ENCODE results near the gene NOP56.

Gene NOP56

DNA sequence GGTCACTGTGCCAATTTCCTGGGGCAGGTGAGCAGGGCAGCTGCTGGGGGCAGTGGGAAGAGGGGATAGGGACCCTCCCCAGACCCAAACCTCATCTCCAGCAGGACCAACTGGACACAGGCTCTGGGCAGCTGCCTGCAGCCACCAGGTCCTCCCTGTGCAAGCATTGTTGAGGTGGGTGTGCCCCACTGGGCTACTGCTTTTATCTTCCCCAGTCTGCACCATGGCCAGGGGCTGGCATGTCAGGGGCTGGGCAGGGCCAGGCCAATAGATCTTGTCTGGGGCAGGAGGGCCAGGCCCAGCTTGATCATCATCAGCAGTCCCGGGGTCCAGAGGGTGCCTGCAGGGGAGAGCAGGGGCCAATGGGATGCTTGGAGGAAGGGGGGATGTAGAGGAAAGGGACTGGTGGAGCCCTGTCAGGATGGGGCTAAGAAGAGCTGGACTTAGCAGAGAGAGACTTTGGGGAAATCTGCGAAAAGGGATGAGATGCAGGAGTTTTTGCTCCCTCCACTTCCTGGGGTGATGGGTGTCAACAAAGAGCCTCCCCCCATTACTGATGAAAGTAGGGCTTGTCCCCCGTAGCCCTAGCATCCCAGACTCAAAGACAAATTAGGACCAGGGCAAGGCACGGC is 45.9 kb downstream of the NOP56 start:
- no peaks in the 10 kb centered on the region for H3K36me3 ChIP-seq (ENCODE audit: control insufficient read depth, low read depth, low read length)
- H3K4me3 ChIP-seq (ENCODE audit: low read length) = no peak overlapping the region
- H3K4me1 ChIP-seq (ENCODE audit: control insufficient read depth, low read depth, low read length) = peaks cover 24% of the 10 kb centered on the region
- H3K9ac ChIP-seq (ENCODE audit: low read length) = no peak overlapping the region
- no peaks in the 10 kb centered on the region for H3K9me3 ChIP-seq (ENCODE audit: control insufficient read depth, low read depth, low read length)
- no peak overlapping the region for H3K27ac ChIP-seq (ENCODE audit: low read length)
- H3K27me3 ChIP-seq (ENCODE audit: control insufficient read depth, insufficient read depth, low read length) = peaks cover 67% of the 10 kb centered on the region

DNA sequence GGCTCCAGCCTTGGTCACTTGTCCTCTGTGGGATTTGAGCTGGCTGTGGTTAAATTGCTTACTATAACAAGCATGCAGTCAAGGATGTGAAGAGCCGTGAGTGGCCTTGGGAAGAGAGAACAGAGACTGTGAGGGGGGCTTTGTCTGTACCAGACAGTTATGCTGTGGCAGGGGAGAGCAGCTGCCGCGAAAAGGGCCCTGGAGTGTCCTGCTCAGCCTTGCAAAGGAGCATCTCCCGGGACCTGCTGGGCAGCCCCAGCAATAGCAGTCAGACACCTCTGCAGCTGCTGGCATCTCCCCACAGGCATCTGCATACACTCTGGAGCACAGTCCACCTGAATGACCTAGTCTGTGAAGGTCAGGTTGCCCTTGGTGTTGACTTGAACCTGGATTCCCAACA is 46.5 kb downstream of the NOP56 start:
- Histone ChIP-seq H3K4me1 (ENCODE audit: control insufficient read depth, low read depth, low read length) (peaks cover 24% of the 10 kb centered on the region), H3K27me3 (ENCODE audit: control insufficient read depth, insufficient read depth, low read length) (peaks cover 61% of the 10 kb centered on the region), H3K4me3 (ENCODE audit: low read length) (no peak overlapping the region), H3K9me3 (ENCODE audit: control insufficient read depth, low read depth, low read length) (no peaks in the 10 kb centered on the region), H3K9ac (ENCODE audit: low read length) (no peak overlapping the region), H3K27ac (ENCODE audit: low read length) (no peak overlapping the region), H3K36me3 (ENCODE audit: control insufficient read depth, low read depth, low read length) (no peaks in the 10 kb centered on the region)

DNA sequence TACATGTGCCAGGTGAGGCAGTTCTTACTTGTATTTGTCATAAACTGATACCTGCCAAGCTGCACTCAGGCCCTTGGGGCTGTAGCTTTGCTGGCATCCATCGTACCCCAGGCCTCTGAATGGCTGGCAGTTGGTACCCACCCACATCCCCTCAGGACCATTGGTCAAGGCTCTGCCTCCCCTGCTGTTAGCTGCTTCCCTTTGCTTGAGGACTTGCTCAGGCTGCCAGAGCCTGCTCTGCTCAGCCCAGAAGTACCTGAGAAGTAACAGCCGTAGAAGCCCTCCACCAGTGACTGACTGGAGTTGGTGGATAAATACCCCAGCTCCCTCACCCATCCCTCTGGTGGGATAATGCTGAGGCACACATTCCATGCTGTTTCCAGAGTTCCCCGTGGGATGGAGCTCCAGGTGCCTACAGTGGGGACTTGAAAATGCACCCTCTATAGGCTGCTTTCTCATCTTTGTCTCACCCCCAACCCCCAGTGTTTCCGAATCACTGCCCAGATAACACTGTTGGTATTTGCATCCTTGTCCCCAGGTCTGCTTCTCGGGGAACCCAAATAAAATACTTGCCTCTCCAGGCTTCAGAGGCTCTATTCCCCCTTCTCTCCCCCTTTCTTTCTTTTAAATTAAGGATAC is 47.5 kb downstream of the NOP56 start:
- H3K9ac ChIP-seq (ENCODE audit: low read length) = no peak overlapping the region
- H3K9me3 ChIP-seq (ENCODE audit: control insufficient read depth, low read depth, low read length) = no peaks in the 10 kb centered on the region
- H3K4me3 ChIP-seq (ENCODE audit: low read length) = no peak overlapping the region
- peaks cover 59% of the 10 kb centered on the region for H3K27me3 ChIP-seq (ENCODE audit: control insufficient read depth, insufficient read depth, low read length)
- H3K36me3 ChIP-seq (ENCODE audit: control insufficient read depth, low read depth, low read length) = no peaks in the 10 kb centered on the region
- H3K4me1 ChIP-seq (ENCODE audit: control insufficient read depth, low read depth, low read length) = peaks cover 19% of the 10 kb centered on the region
- H3K27ac ChIP-seq (ENCODE audit: low read length) = no peak overlapping the region

DNA sequence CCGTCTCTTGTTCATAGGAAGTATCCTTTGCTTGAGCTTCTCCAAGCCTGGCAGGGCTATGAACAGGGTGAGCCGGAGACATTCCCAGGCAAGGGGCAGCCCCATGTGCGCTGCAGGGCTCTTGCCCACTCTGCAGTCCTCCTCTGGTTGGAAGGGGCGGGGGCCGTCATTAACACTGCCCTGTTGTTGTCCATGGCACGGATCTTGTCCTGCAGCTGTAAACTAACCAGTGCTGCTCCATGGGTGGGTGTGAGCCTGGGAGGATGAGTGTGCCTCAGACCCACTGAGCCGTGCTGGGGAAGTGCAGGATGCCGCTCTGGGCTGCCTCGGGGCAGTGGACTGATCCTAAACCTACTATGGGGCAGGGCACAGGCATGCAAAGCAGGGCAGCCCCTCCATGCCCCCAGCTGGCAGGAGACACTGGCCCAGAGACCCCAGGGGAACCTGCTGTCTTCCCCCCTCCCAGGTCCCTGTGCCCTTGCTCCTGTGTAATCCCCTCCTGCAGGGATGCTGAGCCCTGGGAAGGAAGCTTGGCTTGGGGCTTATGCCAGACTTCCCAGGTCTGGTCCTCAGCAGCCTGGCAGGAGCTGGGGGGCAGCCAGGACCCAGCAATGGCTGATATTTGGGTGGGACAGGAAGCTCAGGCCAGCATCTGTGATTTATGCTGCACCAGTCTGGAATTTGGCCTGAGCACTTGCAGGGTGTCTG is 48.6 kb downstream of the NOP56 start:
- H3K9me3 ChIP-seq (ENCODE audit: control insufficient read depth, low read depth, low read length) = no peaks in the 10 kb centered on the region
- peaks cover 21% of the 10 kb centered on the region for H3K4me1 ChIP-seq (ENCODE audit: control insufficient read depth, low read depth, low read length)
- H3K27me3 ChIP-seq (ENCODE audit: control insufficient read depth, insufficient read depth, low read length) = peaks cover 51% of the 10 kb centered on the region
- H3K36me3 ChIP-seq (ENCODE audit: control insufficient read depth, low read depth, low read length) = no peaks in the 10 kb centered on the region
- H3K9ac ChIP-seq (ENCODE audit: low read length) = no peak overlapping the region
- no peak overlapping the region for H3K4me3 ChIP-seq (ENCODE audit: low read length)
- H3K27ac ChIP-seq (ENCODE audit: low read length) = no peak overlapping the region

DNA sequence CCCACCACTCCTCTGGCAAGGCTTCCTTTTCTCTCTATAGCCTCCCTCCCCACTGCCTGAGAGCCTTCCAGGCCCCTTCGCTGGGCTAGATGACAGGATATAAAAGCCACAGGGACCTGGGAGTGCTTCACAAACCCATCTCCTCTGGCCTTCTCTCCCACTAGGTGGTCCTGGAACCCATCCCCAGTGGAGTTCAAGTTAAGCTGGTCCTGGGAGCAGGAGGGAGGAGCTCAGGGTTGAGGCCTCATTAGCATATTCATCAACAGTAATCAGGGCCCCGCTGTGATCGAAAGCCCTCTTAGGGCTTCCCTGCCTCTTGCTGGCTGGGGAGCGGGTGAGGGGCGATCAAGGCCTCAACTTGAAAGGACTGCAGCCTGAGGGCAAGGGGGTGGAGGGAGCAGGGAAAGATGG is 49.2 kb downstream of the NOP56 start:
- Histone ChIP-seq H3K9me3 (ENCODE audit: control insufficient read depth, low read depth, low read length) (no peaks in the 10 kb centered on the region), H3K4me3 (ENCODE audit: low read length) (no peak overlapping the region), H3K27ac (ENCODE audit: low read length) (no peak overlapping the region), H3K4me1 (ENCODE audit: control insufficient read depth, low read depth, low read length) (peaks cover 27% of the 10 kb centered on the region), H3K27me3 (ENCODE audit: control insufficient read depth, insufficient read depth, low read length) (peaks cover 51% of the 10 kb centered on the region), H3K36me3 (ENCODE audit: control insufficient read depth, low read depth, low read length) (no peaks in the 10 kb centered on the region), H3K9ac (ENCODE audit: low read length) (no peak overlapping the region)

DNA sequence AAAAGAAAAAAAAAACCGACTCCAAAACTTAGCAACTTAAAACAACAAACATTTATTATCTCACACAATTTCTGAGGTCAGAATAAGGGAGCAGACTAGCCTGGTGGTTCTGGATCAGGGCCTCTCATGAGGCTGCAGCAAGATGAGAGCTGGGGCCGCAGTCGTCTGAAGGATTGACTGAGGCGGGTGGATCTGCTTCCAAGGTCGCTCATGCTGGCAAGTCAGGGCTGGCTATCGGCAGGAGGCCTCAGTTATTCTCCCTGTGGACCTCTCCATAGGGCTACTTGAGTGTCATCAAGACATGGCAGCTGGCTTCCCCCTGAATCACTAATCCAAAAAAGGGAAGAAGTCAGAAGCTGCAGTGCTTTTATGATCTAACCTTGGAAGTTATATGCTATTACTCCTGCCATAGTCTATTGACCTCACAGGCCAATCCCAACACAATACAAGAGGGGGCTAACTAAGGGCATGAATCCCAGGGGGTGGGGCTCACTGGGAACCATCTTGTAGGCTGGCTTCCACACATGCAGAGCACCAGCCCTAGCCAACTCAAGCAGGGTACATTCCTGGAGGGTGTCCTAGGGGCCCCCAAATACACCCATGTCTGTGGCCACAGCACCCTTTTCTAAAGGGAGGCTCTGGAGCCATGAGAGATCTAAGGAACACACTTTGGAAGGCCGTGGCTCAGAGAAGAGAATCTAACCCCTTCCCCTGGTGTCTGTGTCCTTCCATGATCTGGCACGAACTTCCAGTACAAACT is 51.5 kb downstream of the NOP56 start:
- H3K27ac ChIP-seq (ENCODE audit: low read length) = no peak overlapping the region
- H3K9ac ChIP-seq (ENCODE audit: low read length) = no peak overlapping the region
- no peaks in the 10 kb centered on the region for H3K36me3 ChIP-seq (ENCODE audit: control insufficient read depth, low read depth, low read length)
- H3K4me1 ChIP-seq (ENCODE audit: control insufficient read depth, low read depth, low read length) = peaks cover 31% of the 10 kb centered on the region
- H3K9me3 ChIP-seq (ENCODE audit: control insufficient read depth, low read depth, low read length) = no peaks in the 10 kb centered on the region
- peaks cover 44% of the 10 kb centered on the region for H3K27me3 ChIP-seq (ENCODE audit: control insufficient read depth, insufficient read depth, low read length)
- H3K4me3 ChIP-seq (ENCODE audit: low read length) = no peak overlapping the region

DNA sequence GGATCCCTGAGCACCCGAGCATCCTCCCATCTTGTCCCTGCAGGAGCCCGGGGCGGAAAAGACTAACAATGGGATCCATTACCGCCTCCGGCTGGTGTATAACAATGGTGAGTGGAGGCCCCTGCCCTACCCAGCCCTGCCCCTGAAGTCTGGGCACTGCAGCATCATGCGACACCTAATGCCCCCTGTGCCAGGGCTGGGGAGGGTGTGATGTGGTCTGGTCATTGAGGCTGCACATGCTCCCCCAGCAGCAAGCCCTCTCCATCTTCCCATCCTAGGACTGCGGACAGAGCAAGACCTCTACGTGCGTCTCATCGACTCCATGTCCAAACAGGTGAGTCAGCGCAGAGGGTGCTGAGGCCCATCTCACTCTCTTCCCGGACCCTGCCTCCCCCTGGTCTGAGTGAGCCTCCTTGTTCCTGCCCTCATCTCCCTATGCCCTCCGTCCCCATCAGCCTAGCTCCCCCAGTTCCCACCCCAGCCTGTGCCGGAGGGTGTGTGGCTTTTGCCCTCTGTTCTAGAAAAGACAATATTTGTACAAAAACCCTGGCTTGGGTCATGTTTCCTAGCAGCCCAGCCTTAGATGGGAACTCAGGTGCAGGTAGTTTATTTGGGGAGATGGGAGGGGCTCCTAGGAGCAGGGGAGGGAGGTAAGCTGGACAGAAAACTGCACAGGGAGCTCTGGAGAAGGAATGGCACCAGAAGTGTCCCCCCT is 53.7 kb downstream of the NOP56 start:
- Histone ChIP-seq H3K9ac (ENCODE audit: low read length) (no peak overlapping the region), H3K36me3 (ENCODE audit: control insufficient read depth, low read depth, low read length) (no peaks in the 10 kb centered on the region), H3K9me3 (ENCODE audit: control insufficient read depth, low read depth, low read length) (no peaks in the 10 kb centered on the region), H3K27ac (ENCODE audit: low read length) (no peak overlapping the region), H3K4me1 (ENCODE audit: control insufficient read depth, low read depth, low read length) (peaks cover 22% of the 10 kb centered on the region), H3K4me3 (ENCODE audit: low read length) (no peak overlapping the region), H3K27me3 (ENCODE audit: control insufficient read depth, insufficient read depth, low read length) (peaks cover 23% of the 10 kb centered on the region)

DNA sequence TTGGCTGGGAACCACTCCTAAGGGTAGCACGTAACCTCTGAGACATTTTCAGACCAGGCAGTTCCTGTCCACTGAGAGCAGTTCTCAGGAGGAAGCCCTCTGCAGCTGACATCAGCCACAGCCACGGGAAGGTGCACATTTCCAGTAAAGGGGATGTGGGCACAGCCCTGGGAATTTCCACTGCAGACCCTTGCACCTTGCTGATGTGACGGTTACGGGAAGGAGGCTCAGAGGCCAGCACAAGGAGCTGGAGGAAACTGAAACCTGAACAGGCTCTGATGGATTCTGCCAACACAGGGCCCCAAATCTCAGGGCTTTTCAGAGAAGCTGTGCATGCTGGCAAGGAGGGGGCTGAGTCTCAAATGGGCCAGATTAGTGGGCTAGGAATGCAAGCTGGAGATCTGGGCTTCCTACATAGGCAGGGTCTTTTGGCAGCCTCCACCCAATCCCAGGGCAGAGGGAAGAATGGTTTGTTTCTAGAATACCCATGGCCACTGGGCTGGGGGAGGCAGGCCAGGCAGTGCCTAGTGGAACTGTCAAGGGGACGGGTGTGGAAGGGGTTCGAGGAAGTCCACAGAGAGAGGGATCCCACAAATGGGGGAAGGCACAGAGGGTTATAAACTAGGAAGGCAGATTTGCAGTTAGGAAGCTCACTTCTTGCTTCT is 54.4 kb downstream of the NOP56 start:
- no peak overlapping the region for H3K27ac ChIP-seq (ENCODE audit: low read length)
- H3K27me3 ChIP-seq (ENCODE audit: control insufficient read depth, insufficient read depth, low read length) = peaks cover 18% of the 10 kb centered on the region
- no peaks in the 10 kb centered on the region for H3K36me3 ChIP-seq (ENCODE audit: control insufficient read depth, low read depth, low read length)
- peaks cover 17% of the 10 kb centered on the region for H3K4me1 ChIP-seq (ENCODE audit: control insufficient read depth, low read depth, low read length)
- H3K9ac ChIP-seq (ENCODE audit: low read length) = no peak overlapping the region
- no peak overlapping the region for H3K4me3 ChIP-seq (ENCODE audit: low read length)
- no peaks in the 10 kb centered on the region for H3K9me3 ChIP-seq (ENCODE audit: control insufficient read depth, low read depth, low read length)

DNA sequence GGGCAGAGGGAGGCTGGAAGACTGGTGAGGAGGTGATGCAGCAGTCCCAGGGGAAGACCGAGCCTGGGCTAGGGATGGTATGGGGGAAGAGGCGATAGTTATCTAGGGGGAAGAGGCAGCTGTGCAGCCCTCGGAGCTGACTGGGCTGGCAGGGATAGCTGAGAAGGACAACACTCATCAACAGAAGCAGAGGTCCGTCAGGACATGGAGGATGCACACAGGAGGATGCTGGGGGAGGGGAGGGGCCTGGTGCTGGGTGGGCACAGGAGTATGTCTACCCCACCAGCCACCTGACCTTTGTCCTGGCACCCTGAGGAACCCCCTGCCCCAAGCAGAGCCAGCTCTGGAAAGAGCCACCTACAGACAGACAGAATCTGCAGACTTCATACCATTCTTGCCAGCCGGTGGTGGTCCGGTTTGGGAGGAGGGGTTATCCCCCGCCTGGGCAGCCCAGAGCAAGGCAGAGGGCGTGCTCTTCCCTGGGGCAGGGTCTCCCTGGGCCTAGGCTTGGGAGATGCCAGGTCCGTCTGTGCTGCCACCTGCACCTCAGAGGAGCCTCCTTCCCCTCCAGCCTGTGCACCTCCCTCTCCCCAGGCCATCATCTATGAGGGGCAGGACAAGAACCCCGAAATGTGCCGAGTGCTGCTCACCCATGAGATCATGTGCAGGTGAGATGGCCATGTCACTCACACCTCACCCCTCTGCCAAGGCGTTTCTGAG is 55.1 kb downstream of the NOP56 start:
- Histone ChIP-seq H3K4me3 (ENCODE audit: low read length) (no peak overlapping the region), H3K27me3 (ENCODE audit: control insufficient read depth, insufficient read depth, low read length) (peaks cover 18% of the 10 kb centered on the region), H3K4me1 (ENCODE audit: control insufficient read depth, low read depth, low read length) (peaks cover 17% of the 10 kb centered on the region), H3K9me3 (ENCODE audit: control insufficient read depth, low read depth, low read length) (no peaks in the 10 kb centered on the region), H3K36me3 (ENCODE audit: control insufficient read depth, low read depth, low read length) (no peaks in the 10 kb centered on the region), H3K9ac (ENCODE audit: low read length) (no peak overlapping the region), H3K27ac (ENCODE audit: low read length) (no peak overlapping the region)

All from iPS-18a (cell line).